Epithelial cell of esophagus (primary cell): ENCODE results near the gene GHRH.

Experiments used
- DNase-seq: peaks from one replicate; pipeline ENCODE4 v3.0.0; 2010; ENCODE audit warnings: low read depth
- H3K4me3 ChIP-seq: 2 replicates; pipeline ENCODE4 v1.5.1; 2011; ENCODE audit warnings: mild to moderate bottlenecking, low read length, control low read depth
- TF ChIP-seq, protein P1 (sequence below): IDR thresholded peaks from 2 replicates; pipeline ENCODE4 v1.5.1; 2011; ENCODE audit warnings: low read depth, mild to moderate bottlenecking, low read length, control low read depth, inconsistent platforms; ENCODE audit not compliant: insufficient read depth; ENCODE audit errors: missing control alignments

The GHRH gene

DNA sequence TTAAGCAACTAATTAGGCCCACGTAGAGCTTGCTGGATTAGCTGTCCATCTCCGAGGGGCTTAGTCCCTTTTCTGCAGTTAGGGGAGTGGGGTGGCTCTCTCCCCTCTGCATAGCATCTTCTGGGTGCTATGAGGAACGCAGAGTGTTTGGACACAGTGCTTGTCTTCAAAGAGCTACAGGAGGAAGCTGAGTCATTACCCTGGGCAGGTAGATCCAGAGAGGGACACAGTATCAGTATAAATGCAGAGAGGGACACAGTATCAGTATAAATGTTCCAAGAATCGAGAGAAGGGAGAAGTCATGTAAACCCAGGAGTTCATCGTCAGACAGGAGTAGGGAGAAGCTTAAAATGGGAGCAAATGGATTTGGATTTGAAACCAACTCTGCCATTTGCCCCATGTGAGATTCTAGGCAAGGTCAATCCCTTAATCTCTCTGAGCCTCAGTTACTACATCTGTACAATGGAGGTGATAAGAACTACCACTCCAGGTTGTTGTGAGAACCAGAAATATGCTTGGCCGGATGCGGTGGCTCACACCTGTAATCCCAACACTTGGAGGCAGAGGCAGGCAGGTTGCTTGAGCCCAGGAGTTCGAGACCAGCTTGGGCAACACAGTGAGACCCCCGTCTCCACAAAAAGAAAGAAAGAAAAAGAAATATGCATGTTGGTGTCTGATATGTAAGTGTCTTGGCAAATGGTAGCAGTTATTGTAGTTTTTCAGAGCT, 5.5 kb upstream of the GHRH start:
- DNase-seq: peak; percentile 42
- no peak overlapping the region for H3K4me3 ChIP-seq
- TF ChIP-seq, protein P1, sequence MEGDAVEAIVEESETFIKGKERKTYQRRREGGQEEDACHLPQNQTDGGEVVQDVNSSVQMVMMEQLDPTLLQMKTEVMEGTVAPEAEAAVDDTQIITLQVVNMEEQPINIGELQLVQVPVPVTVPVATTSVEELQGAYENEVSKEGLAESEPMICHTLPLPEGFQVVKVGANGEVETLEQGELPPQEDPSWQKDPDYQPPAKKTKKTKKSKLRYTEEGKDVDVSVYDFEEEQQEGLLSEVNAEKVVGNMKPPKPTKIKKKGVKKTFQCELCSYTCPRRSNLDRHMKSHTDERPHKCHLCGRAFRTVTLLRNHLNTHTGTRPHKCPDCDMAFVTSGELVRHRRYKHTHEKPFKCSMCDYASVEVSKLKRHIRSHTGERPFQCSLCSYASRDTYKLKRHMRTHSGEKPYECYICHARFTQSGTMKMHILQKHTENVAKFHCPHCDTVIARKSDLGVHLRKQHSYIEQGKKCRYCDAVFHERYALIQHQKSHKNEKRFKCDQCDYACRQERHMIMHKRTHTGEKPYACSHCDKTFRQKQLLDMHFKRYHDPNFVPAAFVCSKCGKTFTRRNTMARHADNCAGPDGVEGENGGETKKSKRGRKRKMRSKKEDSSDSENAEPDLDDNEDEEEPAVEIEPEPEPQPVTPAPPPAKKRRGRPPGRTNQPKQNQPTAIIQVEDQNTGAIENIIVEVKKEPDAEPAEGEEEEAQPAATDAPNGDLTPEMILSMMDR: no peak

DNA sequence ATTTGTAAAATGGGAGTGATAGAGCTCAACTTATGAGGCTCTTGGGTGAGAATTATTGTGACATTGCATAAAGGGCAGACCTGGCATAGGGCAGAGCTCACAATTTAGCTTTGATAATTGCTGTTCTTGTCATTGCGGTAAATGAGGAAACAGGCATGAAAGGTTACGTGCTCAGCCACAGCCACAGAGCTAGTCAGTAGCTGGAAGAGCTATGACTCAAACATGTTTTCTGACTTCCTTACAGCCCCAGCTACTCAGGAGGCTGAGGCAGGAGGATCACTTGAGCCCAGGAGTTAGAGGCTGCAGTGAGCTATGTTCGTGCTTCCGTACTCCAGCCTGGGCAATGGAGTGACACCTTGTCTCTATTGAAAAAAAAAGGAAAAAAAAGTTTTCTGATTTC, 3.5 kb upstream of the GHRH start:
- H3K4me3 ChIP-seq: no peak overlapping the region
- peak; percentile 18 for DNase-seq
- TF ChIP-seq, protein P1: no peak

GRCh38 chr20:37263686-37264085, 2.1 kb upstream of the GHRH start:
- no peak for DNase-seq
- no peak overlapping the region for H3K4me3 ChIP-seq
- TF ChIP-seq, protein P1: no peak

GRCh38 chr20:37262505-37262904, 891 bp upstream of the GHRH start:
- DNase-seq: peak; percentile 66
- H3K4me3 ChIP-seq: no peak overlapping the region
- TF ChIP-seq, protein P1: no peak

- TF ChIP-seq, protein P1: no peak
- H3K4me3 ChIP-seq: no peak overlapping the region
- no peak for DNase-seq
These were observed 691 bp downstream of the GHRH start for GRCh38 chr20:37260923-37261322.

- no peak overlapping the region for H3K4me3 ChIP-seq
- DNase-seq: no peak
- TF ChIP-seq, protein P1: no peak
These were observed 1.7 kb downstream of the GHRH start for GRCh38 chr20:37259865-37260264.

GRCh38 chr20:37259031-37259430, 2.6 kb downstream of the GHRH start:
- no peak for DNase-seq
- TF ChIP-seq, protein P1: no peak
- H3K4me3 ChIP-seq: no peak overlapping the region
